Ishikawa (cell line): ENCODE data around the gene SUV39H1.

Source experiments
- CEBPB ChIP-seq: IDR thresholded peaks from 2 replicates; pipeline ENCODE4 v1.6.1; 2012
- CREB1 ChIP-seq: IDR thresholded peaks from 2 replicates; pipeline ENCODE4 v1.6.1; 2012; ENCODE audit warnings: low read depth
- EGR1 ChIP-seq: IDR thresholded peaks from 2 replicates; pipeline ENCODE4 v1.6.1; 2012
- EP300 ChIP-seq: IDR thresholded peaks from 2 replicates; pipeline ENCODE4 v1.6.1; 2012; ENCODE audit warnings: borderline replicate concordance
- FOXM1 ChIP-seq: IDR thresholded peaks from 2 replicates; pipeline ENCODE4 v1.6.1; 2012; ENCODE audit warnings: low read depth, borderline replicate concordance
- NFIC ChIP-seq: IDR thresholded peaks from 2 replicates; pipeline ENCODE4 v1.6.1; 2012
- RAD21 ChIP-seq: IDR thresholded peaks from 2 replicates; pipeline ENCODE4 v1.6.1; 2012; ENCODE audit warnings: low read depth
- REST ChIP-seq: IDR thresholded peaks from 2 replicates; pipeline ENCODE4 v1.6.1; 2012; ENCODE audit warnings: low read depth, mild to moderate bottlenecking
- TAF1 ChIP-seq: IDR thresholded peaks from 2 replicates; pipeline ENCODE4 v1.6.1; 2012; ENCODE audit warnings: low read depth, mild to moderate bottlenecking
- TCF12 ChIP-seq: IDR thresholded peaks from 2 replicates; pipeline ENCODE4 v1.6.1; 2012; ENCODE audit warnings: low read depth
- TEAD4 ChIP-seq: IDR thresholded peaks from 2 replicates; pipeline ENCODE4 v1.6.1; 2012
- YY1 ChIP-seq: IDR thresholded peaks from 2 replicates; pipeline ENCODE4 v1.6.1; 2012; ENCODE audit warnings: low read depth
- ZBTB7A ChIP-seq: IDR thresholded peaks from 2 replicates; pipeline ENCODE4 v1.6.1; 2012; ENCODE audit warnings: low read depth
- TF ChIP-seq, protein P1 (sequence below): IDR thresholded peaks from 2 replicates; pipeline ENCODE4 v1.6.1; 2012
- TF ChIP-seq, protein P2 (sequence below): IDR thresholded peaks from 2 replicates; pipeline ENCODE4 v1.6.1; 2012

The SUV39H1 gene

DNA sequence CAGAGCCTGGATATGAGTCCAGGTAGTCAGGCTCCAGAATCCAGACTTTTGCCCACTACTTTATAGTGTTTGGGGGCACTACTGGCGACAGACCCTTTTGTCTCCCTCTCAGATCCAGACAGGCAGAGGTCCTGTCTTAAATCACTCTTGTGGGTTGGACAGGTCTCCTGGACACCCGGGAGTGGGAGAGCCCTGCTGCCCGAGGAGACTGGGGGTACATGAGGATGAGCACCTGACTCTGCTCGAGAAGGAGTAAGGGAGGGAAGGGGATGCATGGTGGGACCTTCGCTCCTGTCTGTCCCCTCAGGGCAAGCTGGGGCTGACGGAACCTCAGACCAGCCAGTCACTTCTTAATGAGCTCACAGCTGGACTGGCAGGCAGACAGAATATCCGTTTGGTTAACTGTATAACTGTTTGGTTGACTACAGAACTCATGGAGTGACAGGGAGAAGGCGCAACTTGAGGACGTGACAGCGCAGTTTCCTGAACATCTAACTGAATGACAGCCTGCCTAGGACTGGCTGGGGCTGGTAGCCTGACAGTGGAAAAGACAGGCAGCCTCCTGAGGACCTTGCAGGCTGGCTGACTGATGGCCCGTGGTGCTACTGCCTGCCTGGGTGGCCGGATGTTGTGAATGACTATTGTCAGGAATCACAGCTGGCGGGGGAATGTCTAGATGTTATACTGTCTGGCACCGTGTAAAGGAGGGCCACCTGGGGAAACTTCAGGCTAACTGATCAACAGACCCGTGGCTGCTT lies 1.6 kb upstream of the SUV39H1 start:
- TF ChIP-seq TCF12 (no peak), TEAD4 (no peak), YY1 (no peak), REST (no peak)
- TF ChIP-seq, protein P1, sequence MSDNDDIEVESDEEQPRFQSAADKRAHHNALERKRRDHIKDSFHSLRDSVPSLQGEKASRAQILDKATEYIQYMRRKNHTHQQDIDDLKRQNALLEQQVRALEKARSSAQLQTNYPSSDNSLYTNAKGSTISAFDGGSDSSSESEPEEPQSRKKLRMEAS, result no peak

GRCh38 chrX:48695534-48695896 lies 1.0 kb upstream of the SUV39H1 start:
- TF ChIP-seq TCF12 (no peak), EGR1 (no peak), FOXM1 (no peak), TEAD4 (no peak), EP300 (no peak), TAF1 (no peak)

GRCh38 chrX:48695925-48696300 lies 621 bp upstream of the SUV39H1 start:
- TF ChIP-seq CEBPB, result no peak
- no peak for TF ChIP-seq YY1
- TF ChIP-seq TEAD4, result no peak
- TF ChIP-seq, protein P2, sequence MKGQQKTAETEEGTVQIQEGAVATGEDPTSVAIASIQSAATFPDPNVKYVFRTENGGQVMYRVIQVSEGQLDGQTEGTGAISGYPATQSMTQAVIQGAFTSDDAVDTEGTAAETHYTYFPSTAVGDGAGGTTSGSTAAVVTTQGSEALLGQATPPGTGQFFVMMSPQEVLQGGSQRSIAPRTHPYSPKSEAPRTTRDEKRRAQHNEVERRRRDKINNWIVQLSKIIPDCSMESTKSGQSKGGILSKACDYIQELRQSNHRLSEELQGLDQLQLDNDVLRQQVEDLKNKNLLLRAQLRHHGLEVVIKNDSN, result no peak
- TF ChIP-seq TAF1, result no peak

GRCh38 chrX:48696909-48697727 lies 584 bp downstream of the SUV39H1 start:
- TF ChIP-seq YY1 (no peak), CREB1 (no peak), EGR1 (no peak), REST (no peak), CEBPB (no peak), TEAD4 (no peak), TCF12 (no peak), EP300 (no peak), RAD21 (no peak), ZBTB7A (no peak), TAF1 (no peak), NFIC (no peak), FOXM1 (no peak)
- TF ChIP-seq, protein P1, result no peak; the same call in none of the 2 replicates
- TF ChIP-seq, protein P2, result no peak

GRCh38 chrX:48698306-48698705 lies 1.8 kb downstream of the SUV39H1 start:
- TF ChIP-seq ZBTB7A, result no peak
- no peak for TF ChIP-seq NFIC
- no peak for TF ChIP-seq REST
- no peak for TF ChIP-seq CEBPB
- TF ChIP-seq EP300, result no peak
- TF ChIP-seq, protein P1, result no peak
- TF ChIP-seq FOXM1, result no peak
- TF ChIP-seq TEAD4, result no peak
- TF ChIP-seq, protein P2, result no peak
- TF ChIP-seq YY1, result no peak
- no peak for TF ChIP-seq EGR1
- TF ChIP-seq TCF12, result no peak
